HG03520 (cell line): ENCODE results near the gene IFNG.
A peak's percentile ranks its signal among the peaks of the same experiment; 100 is the strongest.

Experiments used
- ATAC-seq: cut with Tn5 transposase; IDR thresholded peaks from one replicate; pipeline ENCODE4 v1.9.1; 2021; ENCODE audit warnings: mild to moderate bottlenecking, moderate library complexity; ENCODE audit not compliant: unreplicated experiment

Gene IFNG

GRCh38 chr12:68169213-68169889 lies 9.8 kb upstream of the IFNG start:
- ATAC-seq: no peak

GRCh38 chr12:68166317-68166831 lies 6.8 kb upstream of the IFNG start:
- no peak for ATAC-seq

- peak; percentile 51 for ATAC-seq
Measured at GRCh38 chr12:68163560-68164081, 4.1 kb upstream of the IFNG start.

- no peak for ATAC-seq
Measured at GRCh38 chr12:68162374-68162773, 2.8 kb upstream of the IFNG start.

- ATAC-seq: no peak
Measured at GRCh38 chr12:68158432-68158831, 1.1 kb downstream of the IFNG start.

DNA sequence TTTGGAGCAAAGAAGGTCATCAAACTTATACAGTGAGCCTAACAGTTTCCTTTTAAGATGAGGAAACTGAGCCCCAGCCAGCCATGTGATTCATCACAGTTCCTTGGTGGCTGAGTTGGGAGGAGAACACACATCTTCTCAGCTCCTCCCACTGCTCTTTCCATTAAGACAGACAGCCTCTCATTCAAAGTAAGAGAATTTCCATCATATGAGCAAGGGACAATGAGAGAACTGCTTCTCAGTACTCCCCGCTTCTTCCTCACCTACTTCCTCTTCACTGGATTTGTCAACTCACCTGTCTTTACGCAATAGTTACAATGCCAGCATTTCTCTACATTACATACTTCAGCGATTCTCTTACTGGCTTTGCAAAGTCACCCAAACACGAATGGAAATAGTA lies 2.2 kb downstream of the IFNG start:
- no peak for ATAC-seq

DNA sequence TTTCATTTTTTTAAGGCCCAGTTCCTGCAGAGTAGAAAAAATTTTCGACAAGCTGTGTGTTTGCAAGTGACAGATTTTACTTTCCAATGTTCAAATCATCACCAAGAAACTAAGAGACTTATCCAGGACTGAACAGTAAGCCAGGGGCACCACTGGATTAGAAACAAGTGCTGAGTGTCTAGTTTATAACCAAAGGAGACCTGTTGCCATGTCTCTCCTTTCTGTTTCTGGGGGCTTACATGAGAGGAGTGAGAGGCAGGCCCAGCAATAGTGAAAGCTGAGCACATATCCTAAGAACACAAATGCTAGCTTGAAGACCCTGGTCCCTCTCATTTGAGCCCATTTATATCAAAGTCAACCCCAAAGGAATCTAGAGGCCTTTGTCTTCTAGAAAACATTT lies 2.9 kb downstream of the IFNG start:
- no peak for ATAC-seq

- no peak for ATAC-seq
Measured at GRCh38 chr12:68154779-68155178, 4.8 kb downstream of the IFNG start.

DNA sequence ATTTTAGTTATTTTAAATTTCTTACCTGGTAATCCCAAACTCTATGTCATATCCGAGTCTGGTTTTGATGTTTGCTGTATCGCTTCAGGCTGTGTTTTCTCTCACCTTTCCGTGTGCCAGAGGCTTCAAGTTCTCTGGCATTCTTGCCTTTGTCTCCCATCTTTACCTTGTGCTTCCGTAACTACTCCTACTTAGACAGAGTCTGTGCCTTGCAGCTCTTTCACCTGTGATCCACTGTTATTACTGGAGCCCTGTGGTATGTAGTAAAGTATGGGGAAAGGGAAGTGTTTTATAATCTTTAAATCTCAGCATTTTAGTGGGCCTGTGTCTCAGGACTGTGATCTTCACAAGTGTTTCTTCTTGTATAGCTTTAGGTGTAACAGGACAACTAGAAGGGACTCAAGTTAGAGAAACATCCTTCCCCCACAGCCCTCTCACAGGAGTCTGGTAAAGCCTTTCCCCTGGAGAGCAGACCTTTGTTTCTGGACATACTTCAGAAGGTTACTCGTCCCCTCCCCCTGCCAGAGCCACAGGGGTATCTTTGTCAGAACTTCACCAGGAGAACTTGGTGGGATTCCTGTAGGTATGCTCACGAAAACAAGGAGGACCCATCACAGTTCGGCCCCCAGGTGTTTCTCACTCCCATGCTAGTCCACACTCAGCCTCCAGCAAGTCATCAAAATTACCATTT lies 11.1 kb downstream of the IFNG start:
- no peak for ATAC-seq

- no peak for ATAC-seq
Measured at GRCh38 chr12:68140556-68140955, 19.0 kb downstream of the IFNG start.

DNA sequence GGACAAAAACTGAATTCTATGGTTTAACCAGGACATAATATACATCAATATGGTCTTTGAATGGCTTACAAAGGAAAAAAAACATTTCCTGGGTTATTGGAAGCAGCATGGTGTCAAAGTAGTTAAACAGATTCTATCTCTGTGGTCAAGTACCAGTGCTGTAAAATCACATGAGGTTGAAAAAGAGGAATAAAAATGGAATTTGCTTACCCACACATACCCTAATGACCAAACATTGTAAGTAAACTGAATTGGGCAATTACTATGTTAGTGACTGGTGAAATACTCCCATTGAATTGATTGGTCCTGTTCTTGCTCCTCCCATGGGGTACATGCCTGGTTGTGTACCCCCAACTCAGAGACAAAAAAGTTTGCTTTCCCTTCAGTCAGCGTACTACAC lies 19.6 kb downstream of the IFNG start:
- no peak for ATAC-seq

GRCh38 chr12:68139001-68139400 lies 20.5 kb downstream of the IFNG start:
- no peak for ATAC-seq

- ATAC-seq: no peak
Measured at GRCh38 chr12:68138480-68138879, 21.1 kb downstream of the IFNG start.

GRCh38 chr12:68137335-68137830 lies 22.2 kb downstream of the IFNG start:
- no peak for ATAC-seq

DNA sequence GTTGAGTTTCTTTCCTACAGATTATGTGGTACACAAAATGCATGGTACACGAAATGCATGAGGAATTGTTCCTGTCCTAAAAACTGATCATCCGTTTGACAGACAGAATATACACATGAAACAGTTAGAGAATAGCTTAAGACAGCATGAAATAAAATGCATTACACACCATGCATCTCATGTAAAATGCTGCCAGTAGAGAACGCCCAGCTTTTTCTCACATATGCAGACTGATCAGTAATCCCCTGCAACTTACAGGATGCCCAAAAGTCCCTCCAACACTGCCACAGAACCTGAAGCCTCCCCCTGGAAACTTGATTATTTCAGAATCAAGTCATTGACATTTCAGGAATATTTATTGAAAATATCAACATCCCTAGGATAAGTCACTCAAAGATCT lies 24.0 kb downstream of the IFNG start:
- no peak for ATAC-seq

DNA sequence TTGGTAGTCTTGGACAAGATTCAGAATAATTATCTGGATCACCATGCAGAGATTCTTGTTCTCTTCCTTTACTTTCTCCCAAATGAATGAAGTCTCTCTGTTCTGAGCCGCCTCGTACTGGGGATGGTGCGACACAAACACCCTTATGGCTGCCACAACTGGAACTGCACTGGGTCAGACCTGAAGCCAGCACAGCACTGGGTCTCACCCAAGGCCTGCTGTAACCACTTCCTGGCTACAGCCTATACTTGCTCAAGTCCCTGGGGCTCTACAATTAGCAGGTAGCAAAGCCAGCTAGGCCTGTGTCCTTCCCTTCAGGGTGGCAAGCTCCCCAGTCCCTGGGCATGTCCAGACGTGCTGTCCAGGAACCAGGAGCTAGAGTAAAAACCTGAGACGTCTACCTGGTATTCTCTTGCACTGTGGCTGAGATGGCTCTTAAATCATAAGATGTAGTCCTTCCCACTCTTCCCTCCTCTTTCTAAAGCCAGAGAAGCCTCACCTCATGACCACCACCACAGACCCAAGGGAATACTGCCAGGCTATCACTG lies 27.6 kb downstream of the IFNG start:
- no peak for ATAC-seq

DNA sequence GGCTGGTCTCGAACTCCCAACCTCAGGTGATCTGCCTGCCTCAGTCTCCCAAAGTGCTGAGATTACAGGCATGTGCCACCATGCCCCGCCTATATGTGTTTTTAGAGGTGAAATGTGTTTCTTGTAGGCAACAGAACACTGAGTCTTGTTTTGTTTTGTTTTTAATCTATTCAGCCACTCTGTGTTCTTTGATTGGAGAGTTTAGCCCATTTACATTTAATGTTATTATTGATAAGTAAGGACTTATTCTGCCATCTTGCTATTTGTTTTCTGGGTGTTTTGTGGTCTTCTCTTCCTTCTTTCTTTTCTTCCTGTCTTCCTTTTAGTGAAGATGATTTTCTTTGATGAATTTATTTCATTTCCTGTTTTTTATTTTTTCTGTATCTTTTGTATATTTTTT lies 29.6 kb downstream of the IFNG start:
- ATAC-seq: no peak

- ATAC-seq: no peak
Measured at GRCh38 chr12:68122236-68122920, 37.2 kb downstream of the IFNG start.

DNA sequence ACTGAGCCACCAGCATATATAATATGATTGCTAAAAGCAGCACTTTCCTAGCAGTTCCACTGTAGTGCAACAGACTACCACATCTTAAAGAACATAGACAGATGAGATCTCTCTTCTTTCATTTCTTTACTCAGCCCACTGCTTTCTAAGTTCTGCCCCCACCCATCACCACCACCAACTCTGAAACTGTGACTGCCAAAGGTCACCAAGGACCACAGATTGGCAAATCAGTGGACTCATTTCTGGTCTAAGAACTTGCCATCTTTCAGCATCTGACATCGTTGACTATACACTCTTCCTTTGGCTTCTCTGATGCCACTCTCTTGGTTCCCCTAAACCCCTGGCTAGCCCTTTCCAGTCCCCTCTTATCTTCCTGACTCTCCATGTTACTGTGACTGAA lies 38.4 kb downstream of the IFNG start:
- no peak for ATAC-seq

DNA sequence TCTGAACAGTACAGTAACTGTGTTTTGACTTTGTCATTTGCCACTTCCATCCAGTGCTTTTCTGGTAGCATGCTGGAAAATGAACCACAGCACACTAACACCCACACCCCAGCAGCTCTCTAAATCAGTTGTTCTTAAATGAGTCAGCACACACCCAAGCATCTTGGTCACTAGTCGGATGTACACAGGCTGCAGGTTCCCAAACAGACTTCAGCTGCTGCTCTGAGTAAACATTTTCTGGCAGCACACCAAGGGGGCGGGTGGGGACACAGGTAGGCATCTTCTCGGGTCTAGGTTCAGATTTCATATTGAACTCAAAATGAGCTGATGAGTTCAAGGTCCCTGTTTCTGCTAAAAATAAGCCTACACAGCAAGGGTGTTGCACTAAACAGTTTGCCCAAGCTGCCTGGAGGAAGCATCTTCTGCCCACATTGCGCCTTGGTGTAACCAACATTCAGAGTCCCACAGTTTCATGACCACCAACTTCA lies 39.8 kb downstream of the IFNG start:
- peak; percentile 90 for ATAC-seq

- ATAC-seq: peak; percentile 69
Measured at GRCh38 chr12:68119250-68119649, 40.3 kb downstream of the IFNG start.
